NB4 (cell line): ENCODE measurements around the gene SRGAP1.

ENCODE experiments used
- MYC ChIP-seq: IDR thresholded peaks from 2 replicates; pipeline ENCODE4 v1.6.1; 2011; ENCODE audit warnings: low read depth, low read length
- POLR2A ChIP-seq: IDR thresholded peaks from 2 replicates; pipeline ENCODE4 v1.6.1; 2011; ENCODE audit warnings: mild to moderate bottlenecking; ENCODE audit not compliant: insufficient read length; ENCODE audit errors: extremely low read depth
- TF ChIP-seq, protein P1 (sequence below): IDR thresholded peaks from one replicate; pipeline ENCODE4 v1.5.1; 2012; ENCODE audit warnings: low read depth, low read length
- TF ChIP-seq, protein P2 (sequence below): IDR thresholded peaks from 2 replicates; pipeline ENCODE4 v1.6.1; 2011; ENCODE audit warnings: low read depth, low read length

DNA sequence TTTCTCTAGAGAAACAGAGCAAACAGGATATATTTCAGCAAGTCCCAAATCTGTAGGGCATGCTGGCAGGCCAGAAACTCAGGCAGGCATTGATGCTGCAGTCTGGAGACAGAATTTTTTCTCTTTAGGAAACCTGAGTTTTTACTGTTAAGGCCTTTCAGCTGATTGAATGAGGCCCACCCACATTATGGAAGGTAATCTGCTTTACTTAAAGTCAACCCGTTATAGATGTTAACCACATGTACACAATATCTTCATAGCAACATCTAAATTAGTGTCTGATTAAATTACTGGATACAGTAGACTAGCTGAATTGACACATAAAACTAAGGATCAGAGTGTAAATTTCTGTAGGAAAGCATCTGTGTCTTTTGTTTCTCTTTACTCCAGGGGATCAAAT lies 65.2 kb downstream of the SRGAP1 start:
- TF ChIP-seq, protein P1, sequence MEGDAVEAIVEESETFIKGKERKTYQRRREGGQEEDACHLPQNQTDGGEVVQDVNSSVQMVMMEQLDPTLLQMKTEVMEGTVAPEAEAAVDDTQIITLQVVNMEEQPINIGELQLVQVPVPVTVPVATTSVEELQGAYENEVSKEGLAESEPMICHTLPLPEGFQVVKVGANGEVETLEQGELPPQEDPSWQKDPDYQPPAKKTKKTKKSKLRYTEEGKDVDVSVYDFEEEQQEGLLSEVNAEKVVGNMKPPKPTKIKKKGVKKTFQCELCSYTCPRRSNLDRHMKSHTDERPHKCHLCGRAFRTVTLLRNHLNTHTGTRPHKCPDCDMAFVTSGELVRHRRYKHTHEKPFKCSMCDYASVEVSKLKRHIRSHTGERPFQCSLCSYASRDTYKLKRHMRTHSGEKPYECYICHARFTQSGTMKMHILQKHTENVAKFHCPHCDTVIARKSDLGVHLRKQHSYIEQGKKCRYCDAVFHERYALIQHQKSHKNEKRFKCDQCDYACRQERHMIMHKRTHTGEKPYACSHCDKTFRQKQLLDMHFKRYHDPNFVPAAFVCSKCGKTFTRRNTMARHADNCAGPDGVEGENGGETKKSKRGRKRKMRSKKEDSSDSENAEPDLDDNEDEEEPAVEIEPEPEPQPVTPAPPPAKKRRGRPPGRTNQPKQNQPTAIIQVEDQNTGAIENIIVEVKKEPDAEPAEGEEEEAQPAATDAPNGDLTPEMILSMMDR, result no peak
- TF ChIP-seq POLR2A (no peak), MYC (no peak)
- TF ChIP-seq, protein P2, sequence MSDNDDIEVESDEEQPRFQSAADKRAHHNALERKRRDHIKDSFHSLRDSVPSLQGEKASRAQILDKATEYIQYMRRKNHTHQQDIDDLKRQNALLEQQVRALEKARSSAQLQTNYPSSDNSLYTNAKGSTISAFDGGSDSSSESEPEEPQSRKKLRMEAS, result no peak
